K562 (cell line): ENCODE results near the gene PPIL1. TPM values are rescaled to one million over a fixed set of nuclear protein-coding genes. Genes with fewer than 3 reads are reported as not detected.

ENCODE experiments used
- ELF4 ChIP-seq: fragments of 450-650 bp; formaldehyde crosslinking; IDR thresholded peaks from 2 replicates; pipeline ENCODE4 v1.4.0; 2022; ENCODE audit warnings: missing genetic modification characterization
- JUND ChIP-seq, 2 experiments: IDR thresholded peaks; 2 replicates in 1 of 2; 3 replicates in 1 of 2; pipeline ENCODE4 v1.6.1; 2011; ENCODE audit warnings: borderline replicate concordance in 2 of 2, low read depth in 2 of 2, low read length in 2 of 2, improper control_type of control experiment in 1 of 2, missing biosample characterization in 1 of 2, missing genetic modification characterization in 1 of 2, missing genetic modification reagents in 1 of 2
- KLF16 ChIP-seq: IDR thresholded peaks from 2 replicates; pipeline ENCODE4 v1.6.1; 2016; ENCODE audit warnings: antibody characterized with exemption
- LCOR ChIP-seq: sonication (generic); formaldehyde crosslinking; IDR thresholded peaks from 2 replicates; pipeline ENCODE4 v1.8.0; 2022; ENCODE audit warnings: mild to moderate bottlenecking, missing genetic modification reagents
- MEF2A ChIP-seq: IDR thresholded peaks from 2 replicates; pipeline ENCODE4 v1.6.1; 2011; ENCODE audit warnings: low read depth, mild to moderate bottlenecking, low read length, moderate library complexity; ENCODE audit not compliant: control insufficient read depth
- PHF20 ChIP-seq: fragments of 450-650 bp; IDR thresholded peaks from 2 replicates; pipeline ENCODE4 v1.6.1; 2018; ENCODE audit not compliant: partially characterized antibody
- SMARCE1 ChIP-seq: fragments of 450-650 bp; IDR thresholded peaks from 2 replicates; pipeline ENCODE4 v1.7.1; 2016; ENCODE audit warnings: mild to moderate bottlenecking
- TCF7 ChIP-seq: sonication (generic); IDR thresholded peaks from 2 replicates; pipeline ENCODE4 v1.6.1; 2016; ENCODE audit warnings: antibody characterized with exemption, borderline replicate concordance
- TRIM24 ChIP-seq, 2 experiments: fragments of 450-650 bp; IDR thresholded peaks; 2 replicates each; pipeline ENCODE4 v1.6.1; 2016
- ZNF324 ChIP-seq: fragments of 250-450 bp; sonication (Bioruptor Pico); IDR thresholded peaks from 2 replicates; pipeline ENCODE4 v1.4.0; 2020; ENCODE audit warnings: mild to moderate bottlenecking
- polyA plus RNA-seq, 8 experiments: library from polyadenylated mRNA; depleted of rRNA in 4 of 8; stranded (reverse) in 5 of 8; unstranded in 3 of 8; fragments of >200 nt; fragmentation: Nextera tagmentation in 2 of 8; fragmentation: Illumina TruSeq in 1 of 8; extraction: Ambion mirVana in 2 of 8; extraction: Trizol in 1 of 8; gene quantifications; 2 replicates each; pipeline versions ENCODE4 v1.2.1 to v1.2.3, GENCODE V29; 2011 to 2014; ENCODE audit warnings: inconsistent platforms in 1 of 8, missing spikeins in 1 of 8
- total RNA-seq, 7 experiments: library from RNA; depleted of rRNA in 6 of 7; stranded (reverse); fragments of >200 nt in 6 of 7; fragmentation: Illumina TruSeq in 2 of 7; extraction: Trizol in 2 of 7; gene quantifications; 2 replicates each; pipeline versions ENCODE4 v1.2.1 to v1.2.3, GENCODE V29; 2011 to 2021; ENCODE audit warnings: low replicate concordance in 1 of 7
- TF ChIP-seq, protein P1 (sequence below), 2 experiments: fragments of 450-650 bp; IDR thresholded peaks; 2 replicates each; pipeline ENCODE4 v1.6.1; 2016; ENCODE audit warnings: mild to moderate bottlenecking in 2 of 2, borderline replicate concordance in 1 of 2, low read depth in 1 of 2, moderate library complexity in 1 of 2
- TF ChIP-seq, protein P2 (sequence below): fragments of 250-450 bp; sonication (Bioruptor Pico); IDR thresholded peaks from 2 replicates; pipeline ENCODE4 v1.4.0; 2020; ENCODE audit warnings: borderline replicate concordance
- TF ChIP-seq, protein P3 (sequence below): sonication (generic); formaldehyde crosslinking; IDR thresholded peaks from 2 replicates; pipeline ENCODE4 v1.9.0; 2022; ENCODE audit warnings: mild to moderate bottlenecking, missing genetic modification reagents
- TF ChIP-seq, protein P4 (sequence below): fragments of 200-800 bp; sonication (Bioruptor generic); IDR thresholded peaks from 2 replicates; pipeline ENCODE4 v1.6.1; 2017; ENCODE audit warnings: missing genetic modification characterization, missing compliant biosample characterization

PPIL1 gene
- total and polyA plus RNA-seq, 9 of the 15 experiments (the other 6 are each of a cell fraction or from before 2014, with no cell fraction given) = 65.8 to 205 (median 130) TPM

DNA sequence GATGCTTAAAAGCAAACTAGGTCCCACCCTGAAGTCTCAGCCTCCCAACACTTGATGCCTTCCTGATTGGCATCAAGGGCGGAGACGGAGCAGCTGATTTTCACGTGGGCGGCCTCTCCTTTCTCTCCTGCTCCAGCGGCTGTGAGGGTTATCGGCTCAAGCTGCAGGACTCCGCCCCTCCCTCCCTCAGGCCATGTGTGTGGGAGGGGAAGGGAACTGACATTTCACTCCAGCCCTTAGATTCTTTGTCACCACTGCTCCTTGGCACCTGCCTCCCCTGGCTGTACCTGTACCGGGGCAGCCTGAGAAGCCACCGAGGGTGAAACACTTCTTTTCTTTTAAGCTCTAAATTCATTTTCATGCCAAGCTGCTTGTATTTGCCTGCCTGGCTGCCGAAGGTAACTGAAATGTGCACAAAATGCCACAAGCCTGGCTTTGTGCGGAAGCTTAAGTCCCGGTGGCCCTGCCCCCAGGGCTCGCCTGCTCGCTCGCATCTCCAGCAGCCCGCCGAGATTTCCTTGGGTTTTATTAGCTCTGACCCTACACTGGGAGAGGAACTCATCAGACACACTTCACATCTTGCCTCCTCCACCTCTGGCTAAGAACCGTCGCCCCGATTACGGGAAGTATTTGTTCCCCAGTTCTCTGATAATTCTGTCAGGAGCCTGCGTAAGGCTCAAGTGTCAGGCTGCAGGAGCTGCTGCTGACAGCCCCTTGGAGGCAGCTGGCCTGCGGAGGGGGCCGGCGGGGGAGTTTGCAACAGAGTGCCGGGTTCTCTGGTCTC is 25.8 kb downstream of the PPIL1 start (continued):
- TF ChIP-seq, protein P1, sequence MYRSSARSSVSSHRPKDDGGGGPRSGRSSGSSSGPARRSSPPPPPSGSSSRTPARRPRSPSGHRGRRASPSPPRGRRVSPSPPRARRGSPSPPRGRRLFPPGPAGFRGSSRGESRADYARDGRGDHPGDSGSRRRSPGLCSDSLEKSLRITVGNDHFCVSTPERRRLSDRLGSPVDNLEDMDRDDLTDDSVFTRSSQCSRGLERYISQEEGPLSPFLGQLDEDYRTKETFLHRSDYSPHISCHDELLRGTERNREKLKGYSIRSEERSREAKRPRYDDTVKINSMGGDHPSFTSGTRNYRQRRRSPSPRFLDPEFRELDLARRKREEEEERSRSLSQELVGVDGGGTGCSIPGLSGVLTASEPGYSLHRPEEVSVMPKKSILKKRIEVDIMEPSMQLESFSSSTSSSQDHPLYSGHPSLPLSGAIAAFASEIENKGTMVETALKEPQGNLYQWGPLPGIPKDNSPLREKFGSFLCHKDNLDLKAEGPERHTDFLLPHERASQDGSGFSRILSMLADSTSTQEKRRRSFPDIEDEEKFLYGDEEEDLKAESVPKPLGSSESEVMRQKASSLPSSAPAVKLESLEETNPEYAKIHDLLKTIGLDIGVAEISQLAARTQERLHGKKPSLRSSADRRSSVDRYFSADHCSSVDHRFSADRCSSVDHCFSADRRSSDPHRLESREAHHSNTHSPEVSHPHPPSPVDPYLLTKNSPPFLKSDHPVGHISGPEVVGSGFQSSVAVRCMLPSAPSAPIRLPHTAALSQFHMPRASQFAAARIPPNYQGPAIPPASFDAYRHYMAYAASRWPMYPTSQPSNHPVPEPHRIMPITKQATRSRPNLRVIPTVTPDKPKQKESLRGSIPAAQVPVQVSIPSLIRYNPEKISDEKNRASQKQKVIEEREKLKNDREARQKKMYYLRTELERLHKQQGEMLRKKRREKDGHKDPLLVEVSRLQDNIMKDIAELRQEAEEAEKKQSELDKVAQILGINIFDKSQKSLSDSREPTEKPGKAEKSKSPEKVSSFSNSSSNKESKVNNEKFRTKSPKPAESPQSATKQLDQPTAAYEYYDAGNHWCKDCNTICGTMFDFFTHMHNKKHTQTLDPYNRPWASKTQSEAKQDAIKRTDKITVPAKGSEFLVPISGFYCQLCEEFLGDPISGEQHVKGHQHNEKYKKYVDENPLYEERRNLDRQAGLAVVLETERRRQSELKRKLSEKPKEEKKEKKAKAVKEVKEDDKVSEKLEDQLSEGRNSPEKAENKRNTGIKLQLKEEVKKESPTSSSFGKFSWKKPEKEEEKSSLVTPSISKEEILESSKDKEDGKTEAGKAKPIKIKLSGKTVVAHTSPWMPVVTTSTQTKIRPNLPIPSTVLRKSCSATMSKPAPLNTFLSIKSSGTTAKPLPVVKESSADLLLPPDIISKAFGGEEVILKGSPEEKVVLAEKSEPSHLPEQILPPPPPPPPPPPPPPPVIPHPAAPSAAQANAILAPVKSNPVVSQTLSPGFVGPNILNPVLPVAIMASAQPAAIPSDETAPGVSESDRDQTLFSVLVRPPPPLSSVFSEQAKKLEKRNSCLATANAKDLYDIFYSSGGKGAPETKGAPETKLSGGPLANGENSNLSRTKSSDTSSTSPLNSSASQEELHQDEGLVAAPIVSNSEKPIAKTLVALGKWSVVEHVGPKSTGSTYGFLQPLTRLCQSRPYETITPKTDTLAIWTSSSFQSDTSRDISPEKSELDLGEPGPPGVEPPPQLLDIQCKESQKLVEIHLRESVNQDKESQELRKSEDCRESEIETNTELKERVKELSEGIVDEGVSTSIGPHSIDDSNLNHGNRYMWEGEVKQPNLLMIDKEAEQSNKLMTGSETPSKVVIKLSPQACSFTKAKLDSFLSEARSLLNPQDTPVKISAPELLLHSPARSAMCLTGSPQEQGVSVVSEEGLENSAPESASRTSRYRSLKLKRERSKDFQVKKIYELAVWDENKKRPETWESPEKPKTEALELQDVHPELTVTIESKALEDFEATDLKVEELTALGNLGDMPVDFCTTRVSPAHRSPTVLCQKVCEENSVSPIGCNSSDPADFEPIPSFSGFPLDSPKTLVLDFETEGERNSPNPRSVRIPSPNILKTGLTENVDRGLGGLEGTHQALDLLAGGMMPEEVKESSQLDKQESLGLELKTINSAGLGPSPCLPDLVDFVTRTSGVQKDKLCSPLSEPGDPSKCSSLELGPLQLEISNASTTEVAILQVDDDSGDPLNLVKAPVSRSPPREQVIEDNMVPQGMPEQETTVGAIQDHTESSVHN (IDR thresholded peaks at IDR 0.05; ENCODE audit: borderline replicate concordance in 1 of 2, low read depth in 1 of 2) = peak in 1 of 2 experiments; percentile 89; a peak in 2 of 4 replicates
- TF ChIP-seq ZNF324 (CRISPR knock-in tag) (no peak), MEF2A (no peak), TCF7 (peak; percentile 65; the same call in 1 of the 2 replicates), KLF16 (peak; percentile 89), TRIM24 (IDR thresholded peaks at IDR 0.05) (peak; percentile 0 to 60; a peak in 2 of 4 replicates), PHF20 (no peak), SMARCE1 (peak; percentile 84), ELF4 (peak; percentile 50; the same call in 1 of the 2 replicates), LCOR (peak; percentile 27; the same call in 1 of the 2 replicates), JUND (IDR thresholded peaks at IDR 0.05; ENCODE audit: borderline replicate concordance, low read depth, low read length) (peak; percentile 79; the same call in 1 of the 2 replicates), JUND (tag; IDR thresholded peaks at IDR 0.05; ENCODE audit: borderline replicate concordance, low read depth, low read length) (peak; percentile 64; the same call in 1 of the 3 replicates)
- TF ChIP-seq, protein P2, sequence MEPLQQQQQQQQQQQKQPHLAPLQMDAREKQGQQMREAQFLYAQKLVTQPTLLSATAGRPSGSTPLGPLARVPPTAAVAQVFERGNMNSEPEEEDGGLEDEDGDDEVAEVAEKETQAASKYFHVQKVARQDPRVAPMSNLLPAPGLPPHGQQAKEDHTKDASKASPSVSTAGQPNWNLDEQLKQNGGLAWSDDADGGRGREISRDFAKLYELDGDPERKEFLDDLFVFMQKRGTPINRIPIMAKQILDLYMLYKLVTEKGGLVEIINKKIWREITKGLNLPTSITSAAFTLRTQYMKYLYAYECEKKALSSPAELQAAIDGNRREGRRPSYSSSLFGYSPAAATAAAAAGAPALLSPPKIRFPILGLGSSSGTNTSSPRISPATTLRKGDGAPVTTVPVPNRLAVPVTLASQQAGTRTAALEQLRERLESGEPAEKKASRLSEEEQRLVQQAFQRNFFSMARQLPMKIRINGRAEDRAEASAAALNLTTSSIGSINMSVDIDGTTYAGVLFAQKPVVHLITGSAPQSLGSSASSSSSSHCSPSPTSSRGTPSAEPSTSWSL (CRISPR knock-in tag) = no peak
- TF ChIP-seq, protein P3, sequence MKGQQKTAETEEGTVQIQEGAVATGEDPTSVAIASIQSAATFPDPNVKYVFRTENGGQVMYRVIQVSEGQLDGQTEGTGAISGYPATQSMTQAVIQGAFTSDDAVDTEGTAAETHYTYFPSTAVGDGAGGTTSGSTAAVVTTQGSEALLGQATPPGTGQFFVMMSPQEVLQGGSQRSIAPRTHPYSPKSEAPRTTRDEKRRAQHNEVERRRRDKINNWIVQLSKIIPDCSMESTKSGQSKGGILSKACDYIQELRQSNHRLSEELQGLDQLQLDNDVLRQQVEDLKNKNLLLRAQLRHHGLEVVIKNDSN (CRISPR knock-in tag) = peak; percentile 73
- TF ChIP-seq, protein P4, sequence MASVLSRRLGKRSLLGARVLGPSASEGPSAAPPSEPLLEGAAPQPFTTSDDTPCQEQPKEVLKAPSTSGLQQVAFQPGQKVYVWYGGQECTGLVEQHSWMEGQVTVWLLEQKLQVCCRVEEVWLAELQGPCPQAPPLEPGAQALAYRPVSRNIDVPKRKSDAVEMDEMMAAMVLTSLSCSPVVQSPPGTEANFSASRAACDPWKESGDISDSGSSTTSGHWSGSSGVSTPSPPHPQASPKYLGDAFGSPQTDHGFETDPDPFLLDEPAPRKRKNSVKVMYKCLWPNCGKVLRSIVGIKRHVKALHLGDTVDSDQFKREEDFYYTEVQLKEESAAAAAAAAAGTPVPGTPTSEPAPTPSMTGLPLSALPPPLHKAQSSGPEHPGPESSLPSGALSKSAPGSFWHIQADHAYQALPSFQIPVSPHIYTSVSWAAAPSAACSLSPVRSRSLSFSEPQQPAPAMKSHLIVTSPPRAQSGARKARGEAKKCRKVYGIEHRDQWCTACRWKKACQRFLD (CRISPR knock-in tag) = peak; percentile 84; the same call in 1 of the 2 replicates
